ENCODE data around the gene KLC3.

GRCh38 chr19:45400192-45400591 lies 59.6 kb downstream of the KLC3 start:
- no peak for TF ChIP-seq POLR2A (IDR thresholded peaks at IDR 0.05; ENCODE audit: low read depth, low read length)
- TF ChIP-seq POLR2AphosphoS5 (IDR thresholded peaks at IDR 0.05; ENCODE audit: low read depth, low read length) = no peak
